HG03097 (cell line): ENCODE data around the gene NCKAP5L.
"Not testable (repeated sequence)": the region's sequence is repeated elsewhere in the genome, so short reads cannot be mapped to it uniquely, and the experiment has no call there.

Experiments
- ATAC-seq: cut with Tn5 transposase; IDR thresholded peaks from one replicate; pipeline ENCODE4 v1.9.1; 2021; ENCODE audit not compliant: unreplicated experiment, low FRiP score

The NCKAP5L gene, protein sequence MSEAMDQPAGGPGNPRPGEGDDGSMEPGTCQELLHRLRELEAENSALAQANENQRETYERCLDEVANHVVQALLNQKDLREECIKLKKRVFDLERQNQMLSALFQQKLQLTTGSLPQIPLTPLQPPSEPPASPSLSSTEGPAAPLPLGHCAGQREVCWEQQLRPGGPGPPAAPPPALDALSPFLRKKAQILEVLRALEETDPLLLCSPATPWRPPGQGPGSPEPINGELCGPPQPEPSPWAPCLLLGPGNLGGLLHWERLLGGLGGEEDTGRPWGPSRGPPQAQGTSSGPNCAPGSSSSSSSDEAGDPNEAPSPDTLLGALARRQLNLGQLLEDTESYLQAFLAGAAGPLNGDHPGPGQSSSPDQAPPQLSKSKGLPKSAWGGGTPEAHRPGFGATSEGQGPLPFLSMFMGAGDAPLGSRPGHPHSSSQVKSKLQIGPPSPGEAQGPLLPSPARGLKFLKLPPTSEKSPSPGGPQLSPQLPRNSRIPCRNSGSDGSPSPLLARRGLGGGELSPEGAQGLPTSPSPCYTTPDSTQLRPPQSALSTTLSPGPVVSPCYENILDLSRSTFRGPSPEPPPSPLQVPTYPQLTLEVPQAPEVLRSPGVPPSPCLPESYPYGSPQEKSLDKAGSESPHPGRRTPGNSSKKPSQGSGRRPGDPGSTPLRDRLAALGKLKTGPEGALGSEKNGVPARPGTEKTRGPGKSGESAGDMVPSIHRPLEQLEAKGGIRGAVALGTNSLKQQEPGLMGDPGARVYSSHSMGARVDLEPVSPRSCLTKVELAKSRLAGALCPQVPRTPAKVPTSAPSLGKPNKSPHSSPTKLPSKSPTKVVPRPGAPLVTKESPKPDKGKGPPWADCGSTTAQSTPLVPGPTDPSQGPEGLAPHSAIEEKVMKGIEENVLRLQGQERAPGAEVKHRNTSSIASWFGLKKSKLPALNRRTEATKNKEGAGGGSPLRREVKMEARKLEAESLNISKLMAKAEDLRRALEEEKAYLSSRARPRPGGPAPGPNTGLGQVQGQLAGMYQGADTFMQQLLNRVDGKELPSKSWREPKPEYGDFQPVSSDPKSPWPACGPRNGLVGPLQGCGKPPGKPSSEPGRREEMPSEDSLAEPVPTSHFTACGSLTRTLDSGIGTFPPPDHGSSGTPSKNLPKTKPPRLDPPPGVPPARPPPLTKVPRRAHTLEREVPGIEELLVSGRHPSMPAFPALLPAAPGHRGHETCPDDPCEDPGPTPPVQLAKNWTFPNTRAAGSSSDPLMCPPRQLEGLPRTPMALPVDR (N-terminal part only)

DNA sequence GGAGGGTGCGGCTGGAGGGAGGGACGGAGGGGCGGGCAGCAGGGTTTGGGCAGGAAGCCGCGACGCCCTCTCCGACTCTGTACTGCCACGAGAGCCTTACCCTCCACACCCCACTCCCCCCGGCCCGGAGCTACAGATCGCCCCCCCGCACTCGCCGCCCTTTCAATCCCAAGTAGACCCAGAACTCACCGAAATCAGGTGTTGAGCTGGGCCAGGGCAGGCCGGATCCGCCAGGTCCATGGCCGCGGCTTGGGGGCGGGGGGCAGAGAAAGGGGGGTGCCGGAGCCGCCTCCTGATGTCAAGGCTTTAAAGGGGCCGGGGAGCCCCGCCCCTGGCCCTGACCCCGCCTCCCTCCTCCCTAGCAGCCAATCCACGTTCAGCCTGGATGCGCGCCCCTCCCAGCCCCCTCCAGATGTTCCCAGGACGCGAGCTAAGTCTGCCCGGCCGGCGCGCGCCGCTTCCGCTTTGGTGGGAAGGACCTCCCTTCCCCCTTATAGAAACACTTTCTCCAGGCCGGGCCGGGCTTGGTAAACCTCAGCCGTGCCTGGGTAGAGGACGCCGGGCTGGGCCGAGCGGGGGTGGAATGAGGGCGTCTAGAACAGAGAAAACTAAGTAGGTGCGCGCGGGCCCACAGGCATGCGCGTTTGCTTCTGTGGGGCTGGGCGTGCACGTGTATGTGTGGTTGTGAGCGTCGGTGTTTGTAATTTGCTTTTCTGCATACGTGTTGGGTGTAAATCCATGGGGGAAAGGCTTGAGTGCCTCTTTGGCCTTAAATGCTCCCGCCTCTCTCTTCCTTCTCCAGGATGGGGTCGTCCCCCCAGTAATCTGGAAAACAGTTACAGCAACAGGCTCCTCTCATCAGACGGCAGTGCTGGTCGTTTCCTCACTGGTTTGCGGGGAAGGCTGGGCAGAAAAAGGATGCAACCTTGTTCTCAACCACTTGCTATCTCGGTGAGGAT is at the start of gene NCKAP5L:
TSS of gene NCKAP5L (minus strand) at position 281 of the 959 bp plus-strand sequence. CDS start 24,369 bp downstream, outside the sequence.
- ATAC-seq: peak; percentile 85

DNA sequence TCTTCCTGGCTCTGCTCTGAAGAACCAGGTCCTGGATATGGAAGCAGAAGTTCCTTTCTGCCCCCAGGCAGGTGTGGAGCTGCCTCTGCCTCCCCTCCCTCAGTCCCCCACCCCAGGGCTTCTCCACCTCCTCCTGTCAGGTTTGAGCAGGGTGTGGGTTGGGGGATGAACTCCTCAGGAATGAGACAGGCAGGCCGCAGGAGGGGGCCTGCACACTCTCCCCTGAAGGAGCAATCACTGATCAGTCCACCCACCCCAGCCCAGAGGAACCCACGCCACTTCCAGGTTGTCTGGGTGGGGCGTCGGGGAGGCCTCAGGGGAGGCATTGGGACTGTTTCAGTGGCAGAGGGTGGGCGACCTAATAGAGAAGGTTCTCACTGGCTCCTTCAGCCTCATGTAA is 48.9 kb upstream of the NCKAP5L start:
- no peak for ATAC-seq

DNA sequence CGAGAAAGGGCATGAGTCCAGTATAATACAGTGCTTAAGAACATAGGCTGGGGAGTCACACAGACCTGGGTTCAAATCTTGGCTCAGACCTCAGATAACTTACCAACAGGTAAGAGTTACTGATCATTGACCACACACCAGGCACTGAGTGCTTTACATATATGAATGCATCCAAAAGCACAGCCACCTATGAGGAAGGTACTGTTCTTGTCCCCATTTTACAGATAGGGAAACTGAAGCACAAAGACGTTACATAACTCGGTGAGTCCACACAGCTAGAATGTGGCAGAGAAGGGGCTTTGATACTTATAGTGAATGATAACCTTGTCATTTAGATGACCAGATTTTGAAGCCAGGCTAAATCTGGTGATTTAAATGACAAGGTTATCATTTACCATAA is 47.9 kb upstream of the NCKAP5L start:
- no peak for ATAC-seq

DNA sequence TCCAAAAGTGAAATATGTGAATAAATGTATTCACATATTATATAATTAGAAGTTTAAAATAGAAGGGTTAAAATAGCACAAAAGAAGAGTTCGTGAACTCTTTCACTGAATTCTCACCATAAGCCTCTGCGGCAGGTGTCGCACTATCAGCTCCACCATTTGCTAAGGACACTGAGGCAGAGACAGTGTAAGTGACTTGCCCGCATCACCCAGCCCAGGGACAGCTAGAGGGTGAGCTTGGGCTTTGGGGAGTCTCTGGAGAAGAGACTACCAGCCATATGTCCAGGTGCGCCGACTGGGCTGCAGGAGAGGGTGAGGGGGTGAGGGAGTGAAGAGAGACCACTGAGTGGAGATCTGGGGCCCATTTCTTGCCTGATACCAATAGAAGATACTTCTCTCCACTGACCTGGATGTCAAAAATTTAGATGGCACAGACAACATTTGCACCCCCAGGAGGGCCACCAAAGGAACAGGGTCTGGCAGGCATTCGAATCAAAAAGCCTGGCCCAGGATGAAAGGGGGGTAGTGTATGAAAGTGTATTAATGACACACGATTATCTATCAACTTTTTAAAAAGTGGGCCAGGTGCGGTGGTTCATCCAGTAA is 47.0 kb upstream of the NCKAP5L start:
- no peak for ATAC-seq

DNA sequence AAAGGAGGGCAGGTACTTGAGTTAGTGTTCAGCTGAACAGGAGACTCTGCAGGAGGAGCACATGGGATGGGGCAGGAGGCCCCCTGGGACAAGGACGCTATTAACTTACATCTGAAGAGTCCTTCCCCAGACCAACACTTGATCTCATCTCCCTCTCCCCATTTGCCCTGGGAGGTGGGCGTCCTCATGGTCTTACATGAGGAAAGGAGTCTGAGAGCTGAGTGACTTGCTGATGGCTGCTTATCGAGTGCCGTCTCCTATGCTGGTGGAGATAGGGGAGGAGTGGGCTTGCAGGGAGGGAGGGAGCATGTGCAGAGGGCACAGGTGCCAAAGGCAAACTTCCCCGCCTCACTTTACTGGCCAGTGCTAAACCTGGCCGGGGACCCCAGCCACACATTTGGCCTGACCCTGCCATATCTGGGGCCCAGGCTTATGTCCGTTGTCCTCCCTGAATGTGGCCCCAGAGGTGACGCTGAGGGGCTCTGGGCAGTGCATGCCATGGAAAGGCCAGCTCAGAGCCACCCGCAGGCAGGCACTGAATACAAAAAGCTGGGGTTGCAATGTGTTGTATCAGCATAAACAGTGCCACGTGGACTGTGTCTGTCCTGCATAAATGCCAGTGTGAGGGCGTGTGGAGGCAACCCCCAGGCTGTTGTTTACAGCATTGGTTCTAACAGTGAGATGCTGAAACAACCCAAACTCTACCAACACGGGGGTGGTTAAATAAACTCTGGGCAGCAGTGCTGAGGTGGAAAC is 46.1 kb upstream of the NCKAP5L start:
- no peak for ATAC-seq

DNA sequence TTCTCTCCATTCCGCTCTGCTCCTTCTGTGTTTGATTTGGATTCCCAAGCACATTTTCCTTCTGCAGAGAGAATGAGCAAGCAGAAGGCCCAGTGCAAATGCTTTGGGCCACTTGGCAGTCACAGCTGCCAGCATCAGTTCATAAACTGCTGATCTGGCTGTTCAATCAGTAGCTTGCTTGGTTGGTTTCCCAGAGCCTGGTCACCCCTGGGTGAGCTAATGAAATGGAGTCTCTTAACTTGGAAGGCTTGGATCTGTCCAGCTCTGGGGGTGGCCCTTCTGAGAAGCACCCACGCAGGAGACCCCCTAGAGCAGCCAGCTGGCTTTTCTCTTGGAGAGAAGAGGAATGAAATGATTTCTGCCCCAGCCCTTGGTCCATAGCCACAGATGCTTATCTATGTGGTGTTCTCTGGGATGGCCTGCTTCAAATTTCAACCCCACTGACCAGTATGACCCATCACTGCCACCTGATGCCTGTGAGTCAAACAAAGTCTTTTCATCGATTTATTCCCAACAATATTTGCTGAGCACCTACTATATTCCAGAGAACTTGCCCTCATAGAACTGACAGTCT is 45.2 kb upstream of the NCKAP5L start:
- no peak for ATAC-seq

DNA sequence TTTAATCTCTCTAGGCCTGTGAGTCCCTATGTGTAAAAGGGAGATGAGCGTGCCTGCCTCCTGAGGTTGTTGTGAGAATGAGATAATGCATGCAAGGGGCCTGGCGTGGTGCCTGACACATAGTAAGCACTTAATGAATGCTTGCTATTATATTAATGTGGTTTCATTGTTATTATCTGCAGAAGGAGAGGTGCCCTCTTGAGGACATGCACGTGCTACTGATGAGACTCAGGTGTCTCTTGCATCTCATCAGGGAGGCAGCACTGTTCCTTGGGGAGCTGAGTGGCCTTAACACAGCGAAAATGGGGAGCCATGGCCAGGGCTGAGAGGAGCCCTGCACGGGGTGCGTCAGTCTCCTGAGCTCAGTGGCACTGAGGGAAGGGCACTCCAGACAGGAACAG is 44.6 kb upstream of the NCKAP5L start:
- ATAC-seq: no peak

DNA sequence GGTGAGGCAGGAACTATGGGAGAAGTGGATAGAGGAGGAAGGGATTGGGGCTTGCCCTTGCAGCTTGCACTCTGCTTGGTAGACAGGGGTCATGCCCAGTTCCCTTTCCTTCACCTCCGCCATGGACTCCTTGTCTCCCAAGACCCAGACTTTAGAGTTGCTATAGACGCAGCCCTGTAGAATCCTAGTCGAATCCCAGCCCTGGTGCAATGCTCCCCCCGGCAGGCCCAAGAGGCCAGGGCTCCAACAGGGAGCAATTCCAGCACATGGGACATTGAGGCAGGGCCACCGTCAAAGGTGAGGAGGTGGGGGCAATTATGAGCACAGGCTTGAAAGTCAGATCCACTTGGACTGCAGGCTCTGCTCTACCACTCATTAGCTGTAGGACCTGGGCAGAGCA is 44.2 kb upstream of the NCKAP5L start:
- no peak for ATAC-seq

DNA sequence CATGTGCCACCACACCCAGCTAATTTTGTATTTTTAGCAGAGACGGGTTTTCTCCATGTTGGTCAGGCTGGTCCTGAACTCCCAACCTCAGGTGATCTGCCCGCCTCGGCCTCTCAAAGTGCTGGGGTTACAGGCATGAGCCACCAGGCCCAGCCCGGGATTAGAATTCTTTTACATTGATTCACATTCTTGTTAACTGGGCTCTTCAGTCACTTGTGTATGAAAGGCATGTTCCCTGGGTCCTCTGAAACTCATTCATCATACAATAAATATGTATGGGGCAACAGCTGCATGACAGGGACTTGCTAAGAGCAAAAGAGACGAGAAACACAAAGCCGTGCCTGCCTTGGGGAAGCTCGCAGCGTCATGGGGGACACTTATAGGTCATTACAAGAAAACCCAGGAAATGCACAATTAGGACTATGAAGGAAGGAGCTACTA is 43.6 kb upstream of the NCKAP5L start:
- not testable (repeated sequence) for ATAC-seq

DNA sequence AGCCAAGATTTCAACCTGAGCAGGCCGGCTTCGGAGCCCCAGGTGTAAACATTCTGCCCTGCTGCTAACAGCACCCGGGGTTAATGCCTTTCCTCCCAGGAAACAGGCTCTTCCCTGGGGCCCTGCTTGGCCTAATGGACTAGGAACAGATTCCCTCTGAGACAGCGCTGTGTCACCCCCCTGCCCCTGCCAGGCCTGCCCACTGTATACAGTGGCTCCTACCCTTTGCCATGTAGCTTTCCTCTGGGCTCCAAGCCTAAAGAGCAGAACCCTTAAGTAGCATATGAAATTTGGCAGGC is 43.0 kb upstream of the NCKAP5L start:
- no peak for ATAC-seq

DNA sequence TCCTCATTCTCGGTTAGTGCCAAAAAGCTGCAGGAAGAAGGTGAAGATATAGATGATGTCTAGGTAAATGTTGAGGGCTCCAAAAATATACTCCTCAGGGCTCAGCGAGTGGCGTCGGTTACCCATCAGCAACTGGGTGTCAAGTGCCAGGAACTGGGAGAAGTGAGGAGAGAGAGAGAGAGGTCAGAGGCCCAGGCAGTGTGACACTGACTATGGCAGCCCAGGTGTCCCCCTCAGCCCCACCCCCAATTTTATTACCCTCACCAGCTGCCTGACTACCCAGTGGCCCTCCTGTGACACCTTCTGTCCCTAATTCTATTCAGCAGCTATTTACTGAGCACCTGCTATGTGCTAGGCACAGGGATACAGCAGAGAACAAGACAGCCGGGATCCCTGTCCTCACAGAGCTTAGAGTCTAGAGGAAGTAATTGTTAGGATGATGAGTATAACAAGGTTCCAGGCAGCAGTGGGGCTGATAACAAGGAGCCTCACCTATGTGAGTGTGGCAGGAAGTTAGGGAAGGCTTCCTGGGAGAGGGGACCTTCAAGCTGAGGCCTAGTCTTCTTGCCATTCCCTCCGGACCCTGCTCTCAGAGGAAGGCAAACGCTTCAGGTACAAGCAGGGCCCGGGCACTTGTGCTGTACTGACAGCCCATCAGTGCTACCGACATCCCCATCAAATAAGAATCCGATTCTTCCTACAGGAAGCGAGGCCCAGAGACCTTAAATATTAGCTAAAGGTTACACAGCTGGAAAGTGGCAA is 42.5 kb upstream of the NCKAP5L start:
- ATAC-seq: no peak

DNA sequence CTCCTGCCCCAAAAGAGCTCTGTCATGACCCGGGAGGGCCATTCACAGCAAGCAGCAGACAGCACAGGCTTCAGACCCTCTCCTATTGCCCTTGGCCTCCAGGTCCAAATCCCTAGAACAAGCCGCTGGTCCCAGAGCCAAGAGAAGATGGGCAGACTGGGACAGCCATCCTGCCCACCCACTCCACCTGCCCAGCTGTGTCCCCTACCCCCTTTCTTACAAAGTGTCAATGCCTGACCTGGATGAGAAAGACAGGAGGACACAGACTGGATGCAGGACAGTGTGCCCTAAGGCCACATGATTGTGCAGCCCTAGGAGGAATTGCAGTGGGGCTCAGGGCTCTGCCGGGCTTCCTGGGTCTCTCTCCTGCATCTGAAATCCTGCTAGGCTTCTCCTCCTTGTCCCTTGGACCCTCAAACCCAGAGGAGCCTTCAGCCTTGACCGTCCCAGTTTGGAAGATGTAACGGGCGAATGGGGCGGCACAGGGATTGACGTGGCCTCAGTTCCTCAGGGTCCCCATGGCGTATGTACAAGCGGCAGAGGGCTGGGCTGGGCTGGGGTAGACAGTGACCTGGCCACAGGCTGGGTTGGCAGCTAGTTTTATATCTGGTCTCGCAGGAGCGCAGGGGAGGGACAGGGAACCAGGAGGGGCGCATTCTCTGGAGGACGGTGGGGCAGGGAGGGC is 41.7 kb upstream of the NCKAP5L start:
- ATAC-seq: no peak

DNA sequence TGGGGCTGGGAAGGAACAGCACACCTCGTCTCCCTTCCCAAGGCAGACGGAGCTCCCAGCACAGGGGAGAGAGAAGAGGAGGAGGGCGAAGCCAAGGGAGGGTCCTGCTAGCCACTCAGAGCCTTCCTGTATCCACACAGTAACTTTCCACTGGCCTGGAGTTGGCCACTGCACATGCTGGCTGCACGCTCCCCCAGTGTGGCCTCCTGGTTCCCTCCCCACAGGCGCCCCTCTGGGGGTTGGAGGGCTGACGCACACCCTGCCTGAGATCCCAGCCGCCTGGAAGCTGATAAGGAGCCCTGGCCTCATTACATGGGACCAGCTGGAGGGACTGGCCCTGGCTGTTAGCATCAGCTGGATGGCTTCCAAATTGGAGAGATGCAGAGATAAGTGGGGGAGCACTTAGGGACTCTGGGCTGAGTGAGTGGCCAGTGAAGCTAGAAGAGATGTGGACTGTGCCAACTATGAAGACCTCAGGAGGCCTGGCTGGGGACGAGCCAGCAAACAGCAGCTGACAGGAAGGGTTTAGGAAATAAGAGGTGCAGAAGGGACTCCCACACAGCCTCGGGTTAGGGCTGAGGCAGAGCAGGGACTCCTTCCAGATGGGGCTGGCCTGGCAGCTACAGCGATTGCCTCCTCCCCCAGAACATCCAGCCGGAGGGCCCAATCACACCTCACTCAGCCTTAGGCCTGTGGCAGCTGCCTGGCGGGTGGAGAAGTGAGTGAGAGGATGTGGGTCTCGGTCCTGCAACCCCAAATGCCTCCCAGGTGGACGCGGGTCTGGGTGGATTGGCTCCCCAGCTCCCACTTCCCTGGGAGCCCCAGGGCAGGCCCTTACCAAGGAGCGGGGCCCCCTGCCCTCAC is 41.0 kb upstream of the NCKAP5L start:
- no peak for ATAC-seq

DNA sequence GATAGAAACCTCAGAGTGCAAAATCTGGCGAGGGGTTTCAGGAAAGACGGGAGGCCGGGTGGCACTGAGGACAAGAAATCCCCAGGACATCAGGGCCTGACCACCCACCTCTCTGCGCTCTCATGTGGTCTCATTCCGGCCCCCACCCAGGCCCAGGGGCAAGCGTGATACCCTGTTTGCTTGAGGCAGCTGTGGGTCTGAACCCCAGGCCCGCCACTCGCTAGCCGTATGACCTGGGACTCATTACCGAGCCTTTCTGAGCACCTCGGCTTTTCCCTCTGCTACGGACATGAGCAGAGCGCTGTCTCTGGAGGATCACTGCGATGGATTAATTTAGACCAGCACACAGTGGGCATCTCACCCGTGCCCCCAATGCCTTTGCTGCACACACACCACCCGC is 40.2 kb upstream of the NCKAP5L start:
- ATAC-seq: no peak

DNA sequence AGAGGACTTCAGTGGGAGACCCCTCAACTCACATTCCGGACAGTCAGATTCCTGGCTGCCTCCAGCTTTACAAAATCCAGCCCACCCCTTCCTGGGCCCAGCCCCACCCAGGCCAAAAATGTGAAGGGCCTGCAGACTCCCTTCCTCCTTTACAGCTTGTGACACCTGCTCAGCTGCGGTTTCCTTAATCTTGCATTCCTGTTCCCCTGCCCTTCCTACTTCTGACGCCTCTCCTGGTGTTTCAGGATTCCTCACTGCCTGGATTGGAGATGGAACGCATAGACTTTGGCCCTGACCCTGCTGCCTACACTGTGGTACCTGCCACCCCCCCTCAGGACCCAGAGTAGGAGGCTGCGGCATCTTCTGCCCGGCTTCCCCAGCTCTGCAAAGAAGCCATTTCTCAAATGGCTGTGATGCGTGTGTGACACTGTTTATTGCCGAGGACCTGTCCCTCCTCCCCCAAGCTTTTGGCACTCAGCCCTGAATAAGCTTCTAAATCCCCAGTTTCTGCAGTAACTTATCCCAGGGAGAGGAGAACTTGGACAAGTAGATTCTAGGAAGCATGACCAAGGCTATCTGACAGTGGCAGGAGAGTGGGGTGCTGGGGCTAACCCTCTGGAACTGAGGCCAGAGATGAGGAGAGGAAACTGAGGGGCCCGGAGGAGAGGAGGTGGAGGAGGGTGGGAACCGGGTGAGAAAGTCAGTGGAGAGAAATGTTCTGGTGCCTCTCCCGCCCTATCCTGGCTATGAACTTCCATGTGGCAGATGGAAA is 39.5 kb upstream of the NCKAP5L start:
- ATAC-seq: no peak
